ENCODE results near the gene FAM181A.

FAM181A gene

DNA sequence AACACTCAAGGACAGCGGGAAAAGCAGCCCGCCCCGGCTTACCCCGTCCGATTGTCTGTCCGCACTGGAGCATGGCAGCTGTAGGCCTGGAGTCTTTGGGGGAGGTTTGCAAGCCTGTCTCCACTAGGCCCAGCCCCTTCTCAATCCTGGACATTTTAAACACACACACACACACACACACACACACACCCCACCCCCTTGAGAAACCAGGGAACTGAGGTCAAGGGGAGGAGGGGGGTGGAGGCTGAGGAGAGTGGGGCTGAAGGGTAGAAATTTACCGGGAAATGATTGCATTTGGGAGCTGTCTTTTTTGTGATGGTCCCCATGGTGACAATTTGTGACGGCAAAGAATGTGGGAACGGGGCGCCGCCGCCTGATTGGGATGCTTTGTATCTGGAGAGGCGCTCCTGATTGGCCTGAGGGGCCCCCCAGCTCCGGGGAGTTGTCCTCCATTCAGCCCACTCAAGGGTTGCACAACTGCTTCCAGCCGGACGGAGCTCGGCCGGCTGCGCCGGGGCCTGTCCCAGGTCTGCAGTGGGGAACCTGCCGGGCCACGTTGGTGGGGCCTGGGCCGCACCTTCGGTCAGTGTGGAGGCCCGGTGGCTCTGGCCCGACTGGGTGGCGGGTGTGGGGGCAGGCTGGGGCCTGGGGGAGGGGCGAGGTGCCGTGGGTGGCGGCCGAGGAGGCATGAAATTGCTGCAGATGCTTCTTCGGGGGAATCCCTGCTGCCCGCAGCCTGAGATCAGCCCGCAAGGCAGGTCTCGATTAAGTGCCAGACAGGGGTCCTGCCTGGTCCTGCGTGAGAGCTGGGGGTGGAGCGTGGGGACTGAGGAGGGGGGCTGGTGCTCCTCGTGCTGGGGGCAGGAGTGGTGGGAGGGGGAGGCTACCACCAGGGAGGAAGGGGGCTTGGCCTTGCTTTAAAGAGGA is at the start of gene FAM181A:
TSS of gene FAM181A (plus strand) at position 472 of the 927 bp plus-strand sequence. CDS start 942 bp downstream, outside the sequence.
- DNase-seq (ENCODE audit: low read depth) = no peak
- no peak within 1 kb of the TSS for H3K4me3 ChIP-seq (ENCODE audit: low read depth, low read length)

DNA sequence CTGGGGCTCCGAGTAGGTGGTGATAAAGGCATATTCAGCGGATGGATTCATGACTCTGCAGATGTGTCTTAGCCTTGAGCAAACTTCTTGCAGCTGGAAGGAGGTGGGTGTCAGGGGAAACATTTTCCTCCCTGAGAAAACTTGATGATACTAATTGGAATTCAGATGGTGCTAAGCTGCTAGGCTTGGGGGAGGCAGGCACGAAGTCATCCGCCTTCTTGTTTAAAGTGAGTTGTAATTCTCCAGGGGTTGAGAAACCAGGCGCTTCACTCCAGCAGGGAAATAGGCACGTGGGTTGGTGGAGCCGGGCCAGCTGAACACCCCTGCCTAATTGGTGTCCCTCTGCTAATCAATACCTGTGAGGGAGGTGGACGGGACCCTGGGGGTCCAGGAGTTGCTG is 48.9 kb upstream of the FAM181A start:
- no peak for DNase-seq (ENCODE audit: low read depth)

DNA sequence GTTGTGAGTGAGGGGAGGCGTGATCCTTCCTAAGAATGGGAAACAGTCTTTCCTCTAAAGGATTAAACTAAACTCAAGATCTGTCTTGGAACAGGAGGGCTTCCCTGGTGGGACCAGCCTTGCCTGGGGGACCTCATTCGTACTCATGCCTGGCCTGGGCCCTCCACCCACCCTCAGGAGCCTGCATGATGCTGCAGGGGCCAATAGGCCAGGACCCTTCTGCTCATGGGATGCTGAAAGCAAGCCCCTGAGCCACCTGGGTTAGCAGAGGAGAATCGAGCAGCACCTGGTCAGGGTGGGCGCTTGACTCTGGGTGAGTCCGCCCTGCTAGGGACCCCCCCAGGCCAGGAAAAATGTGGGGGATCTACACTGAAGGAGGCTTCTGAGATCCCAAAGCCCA is 48.3 kb upstream of the FAM181A start:
- H3K4me3 ChIP-seq (ENCODE audit: low read depth, low read length) = no peak overlapping the region
- no peak for DNase-seq (ENCODE audit: low read depth)

More for the DNA sequence above, 48.9 kb upstream of the FAM181A start:
- no peak overlapping the region for H3K4me3 ChIP-seq (ENCODE audit: low read depth, low read length)

DNA sequence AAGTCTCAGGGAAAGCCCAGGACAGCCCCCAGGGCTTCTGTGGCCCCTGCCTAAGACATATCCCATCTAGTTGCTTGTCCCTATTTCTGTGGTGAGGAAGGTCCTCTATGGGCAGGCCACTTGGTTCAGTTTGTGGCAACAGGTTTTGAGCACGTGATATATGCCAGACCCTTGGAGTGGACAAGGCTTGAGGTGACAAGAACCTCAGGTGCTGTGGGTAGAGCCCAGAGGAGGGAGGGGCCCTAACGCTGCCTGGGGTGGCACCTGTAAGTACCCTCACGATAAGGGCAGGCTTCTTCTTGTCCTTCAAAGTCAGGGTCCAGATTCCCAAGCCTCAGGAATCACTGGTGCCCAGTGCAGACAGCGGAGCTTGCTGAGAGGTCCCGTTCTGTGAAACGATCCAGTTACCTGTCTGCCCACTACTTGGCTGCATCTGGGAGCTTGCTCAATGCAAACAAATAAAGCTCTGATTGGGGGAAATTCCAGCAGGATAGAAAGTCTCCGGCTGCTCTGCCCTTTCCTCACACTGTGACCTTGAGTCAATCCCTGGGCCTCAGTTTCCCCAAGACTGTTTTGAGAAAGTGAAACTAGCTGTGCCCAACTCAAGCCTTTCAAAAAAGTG is 47.7 kb upstream of the FAM181A start:
- no peak overlapping the region for H3K4me3 ChIP-seq (ENCODE audit: low read depth, low read length)
- no peak for DNase-seq (ENCODE audit: low read depth)

DNA sequence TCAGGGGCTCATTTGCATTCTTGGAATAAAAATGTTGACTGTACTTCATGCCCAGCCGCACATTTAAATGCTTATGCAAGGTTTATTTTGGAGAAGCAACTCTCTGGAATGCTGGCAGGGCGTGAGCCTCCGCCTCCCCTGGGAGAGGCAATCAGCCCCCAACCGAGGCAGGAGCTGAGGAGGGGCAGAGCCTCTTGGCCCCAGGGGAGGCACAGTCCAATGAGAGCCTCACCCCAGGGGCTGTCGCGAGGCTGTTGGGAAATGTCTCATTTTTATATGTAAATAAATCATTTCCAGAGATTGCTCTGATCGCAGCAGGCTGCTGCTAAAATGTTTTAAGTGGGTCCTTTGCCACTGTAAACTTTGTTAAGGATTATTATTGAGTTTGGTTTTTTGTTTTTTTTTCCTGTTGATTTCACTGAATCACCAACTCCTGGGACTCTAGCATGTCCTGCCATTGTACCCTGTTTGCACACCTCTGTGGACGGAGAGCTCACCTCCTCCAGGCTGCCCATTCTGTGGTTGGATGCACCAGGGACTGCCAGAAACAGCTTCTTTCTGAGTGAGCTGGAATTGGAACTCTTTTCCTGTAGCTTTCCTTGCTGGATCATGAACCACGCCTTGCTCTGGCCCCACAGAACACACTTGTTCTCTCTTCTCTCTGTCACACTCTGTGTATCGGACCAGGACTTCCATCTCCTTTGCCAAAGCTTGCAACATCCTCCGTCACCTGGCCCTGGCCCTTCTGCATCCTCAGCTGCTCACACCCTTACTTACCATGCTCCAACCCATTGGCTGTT is 46.9 kb upstream of the FAM181A start:
- no peak for DNase-seq (ENCODE audit: low read depth)
- H3K4me3 ChIP-seq (ENCODE audit: low read depth, low read length) = no peak overlapping the region

DNA sequence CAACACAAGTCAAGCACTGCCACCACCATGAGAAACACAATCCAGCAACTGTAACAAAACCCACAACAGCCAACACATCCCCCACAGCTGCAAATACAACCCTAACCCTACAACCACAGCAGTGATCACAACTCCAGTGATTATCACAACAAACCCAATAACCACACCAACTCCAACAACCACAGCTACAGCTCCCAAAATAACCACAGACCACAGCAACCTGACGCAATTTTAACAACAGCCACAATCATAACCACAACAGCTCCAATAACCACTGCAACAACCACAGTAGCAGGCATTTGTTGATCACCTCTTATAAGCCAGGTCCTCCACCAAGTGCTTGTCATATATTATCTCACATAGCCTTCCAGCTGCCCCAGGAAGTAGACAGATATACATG is 42.2 kb upstream of the FAM181A start:
- H3K4me3 ChIP-seq (ENCODE audit: low read depth, low read length) = no peak overlapping the region
- no peak for DNase-seq (ENCODE audit: low read depth)

DNA sequence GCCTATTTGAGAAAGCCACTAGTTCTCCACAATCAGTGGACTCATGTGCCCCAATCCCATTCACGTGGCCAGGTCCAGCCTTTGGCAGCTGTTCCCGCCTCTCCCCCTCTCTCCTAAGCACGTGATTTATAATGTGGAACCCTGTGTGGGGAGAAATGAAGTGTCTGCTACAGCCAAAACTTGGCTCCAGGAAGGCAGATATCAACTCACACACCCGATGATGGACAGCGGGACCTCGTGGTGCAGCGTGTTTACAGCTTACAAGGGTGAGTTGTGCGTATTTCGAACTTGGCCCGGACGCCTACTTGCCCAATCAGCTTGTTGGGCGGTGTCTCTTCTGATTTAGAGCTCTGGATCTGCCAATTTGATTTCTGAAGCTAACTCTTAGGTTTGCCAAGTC is 38.1 kb upstream of the FAM181A start:
- no peak overlapping the region for H3K4me3 ChIP-seq (ENCODE audit: low read depth, low read length)
- no peak for DNase-seq (ENCODE audit: low read depth)

DNA sequence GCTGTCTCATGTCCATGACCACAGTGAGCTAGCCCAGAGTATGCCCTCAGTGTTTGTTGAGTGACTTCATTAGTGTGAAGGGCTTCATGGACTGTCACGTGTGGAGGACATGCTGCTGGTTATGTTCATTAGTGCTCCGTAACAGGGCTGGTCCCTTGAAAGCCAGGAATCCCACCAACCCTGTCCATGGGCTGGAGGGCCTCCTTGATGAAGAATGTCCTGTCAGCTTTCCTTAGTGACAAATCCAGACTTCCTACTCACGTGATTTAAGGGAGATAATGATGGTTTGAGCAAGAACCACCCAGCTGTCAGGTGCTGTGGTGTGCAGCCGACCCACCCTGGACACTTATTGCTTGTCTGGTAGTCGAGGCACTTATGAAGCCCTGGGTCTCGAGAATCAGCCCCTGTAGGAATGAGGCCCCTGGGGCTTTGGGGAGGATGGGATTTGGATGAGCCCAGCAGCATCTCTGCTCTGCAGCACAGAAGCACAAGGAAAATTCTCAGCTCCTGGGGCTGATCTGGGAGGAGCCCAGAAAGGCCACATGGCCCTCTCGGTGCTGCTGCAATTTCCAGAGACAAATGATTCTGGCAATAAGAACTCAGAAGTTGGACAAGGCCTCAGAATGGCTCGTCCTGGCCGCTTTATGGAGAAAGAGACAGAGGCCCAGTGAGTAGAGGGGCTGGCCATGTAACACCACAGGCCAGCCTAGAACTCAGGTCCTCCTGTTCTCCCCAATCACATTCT is 37.2 kb upstream of the FAM181A start:
- no peak for DNase-seq (ENCODE audit: low read depth)
- no peak overlapping the region for H3K4me3 ChIP-seq (ENCODE audit: low read depth, low read length)

DNA sequence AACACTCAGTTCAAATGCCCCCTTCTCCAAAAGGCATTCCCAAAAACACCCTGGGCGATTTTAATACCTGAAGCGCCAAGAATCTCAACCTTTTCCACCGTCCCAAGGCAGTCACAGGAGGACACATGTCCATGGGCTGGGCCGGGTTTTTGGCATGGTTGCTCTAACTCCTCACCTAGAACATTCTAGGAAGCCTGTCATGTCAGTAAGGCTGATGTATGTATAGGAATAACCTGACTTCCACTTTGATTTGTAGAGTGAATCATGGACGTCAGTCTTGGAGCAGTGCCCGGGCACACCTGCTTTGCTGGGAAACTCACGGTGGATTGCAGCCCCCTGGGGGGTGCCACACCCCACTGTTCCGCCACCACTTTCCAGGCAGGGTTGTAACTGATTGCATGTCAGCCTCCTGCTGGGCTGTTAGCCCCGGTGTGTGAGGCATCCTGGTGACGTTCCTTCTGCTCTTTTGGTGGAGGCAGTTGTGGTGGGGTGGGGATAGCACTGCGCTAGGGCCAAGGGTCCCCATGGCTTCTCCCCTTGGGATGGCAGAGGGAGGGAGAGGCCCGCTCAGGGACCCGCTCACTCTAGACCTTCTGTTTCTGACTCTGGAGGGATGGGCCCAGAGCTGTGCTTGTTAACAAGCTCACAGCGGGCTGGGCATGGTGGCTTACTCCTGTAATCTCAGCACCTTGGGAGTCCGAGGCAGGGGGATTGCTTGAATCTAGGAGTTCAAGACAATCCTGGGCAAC is 35.2 kb upstream of the FAM181A start:
- DNase-seq (ENCODE audit: low read depth) = no peak
- no peak overlapping the region for H3K4me3 ChIP-seq (ENCODE audit: low read depth, low read length)

DNA sequence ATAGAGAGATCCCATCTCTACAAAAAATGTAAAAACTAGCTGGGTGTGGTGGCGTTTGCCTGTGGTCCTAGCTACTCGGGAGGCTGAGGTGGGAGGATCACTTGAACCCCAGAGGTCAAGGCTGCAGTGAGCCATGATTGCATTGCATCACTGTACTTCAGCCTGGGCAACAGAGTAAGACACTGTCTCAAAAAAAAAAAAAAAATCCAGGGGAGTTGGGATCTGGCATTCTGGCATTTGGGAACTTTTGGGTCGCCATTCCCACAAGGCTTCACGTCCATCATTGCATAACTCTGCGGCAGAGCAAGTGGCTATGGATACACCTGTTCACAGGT is 34.7 kb upstream of the FAM181A start:
- H3K4me3 ChIP-seq (ENCODE audit: low read depth, low read length) = no peak overlapping the region
- no peak for DNase-seq (ENCODE audit: low read depth)

DNA sequence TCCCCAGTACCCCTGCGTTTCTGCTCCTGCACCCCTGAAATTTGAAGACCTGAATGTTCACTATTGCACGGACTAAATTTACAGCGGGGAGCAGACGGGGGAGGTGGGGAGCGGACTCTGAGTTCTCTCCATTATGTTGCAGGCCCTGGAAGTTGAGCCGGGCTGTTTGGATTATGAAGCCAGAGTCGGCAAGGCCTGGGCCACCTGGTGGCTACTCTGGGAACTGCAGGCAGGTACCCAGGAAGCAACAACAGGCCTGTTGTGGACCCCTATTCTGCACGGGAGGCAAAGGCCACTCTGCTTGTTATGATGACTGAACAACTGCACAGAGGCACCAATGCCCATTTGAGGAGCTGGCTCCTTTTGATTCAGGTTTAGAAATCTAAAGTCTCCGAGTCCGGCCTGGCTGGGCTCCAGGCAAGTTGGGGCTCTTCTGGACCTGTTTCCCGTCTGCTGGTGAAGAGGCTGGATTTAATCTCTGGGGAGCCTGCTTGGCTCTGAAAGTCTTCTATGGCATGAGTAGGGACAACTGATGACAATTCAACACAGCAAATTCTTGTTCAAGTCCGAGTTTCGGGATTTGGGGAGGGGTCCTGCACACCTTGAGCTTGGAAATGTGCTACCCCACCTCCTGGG is 34.1 kb upstream of the FAM181A start:
- no peak for DNase-seq (ENCODE audit: low read depth)

DNA sequence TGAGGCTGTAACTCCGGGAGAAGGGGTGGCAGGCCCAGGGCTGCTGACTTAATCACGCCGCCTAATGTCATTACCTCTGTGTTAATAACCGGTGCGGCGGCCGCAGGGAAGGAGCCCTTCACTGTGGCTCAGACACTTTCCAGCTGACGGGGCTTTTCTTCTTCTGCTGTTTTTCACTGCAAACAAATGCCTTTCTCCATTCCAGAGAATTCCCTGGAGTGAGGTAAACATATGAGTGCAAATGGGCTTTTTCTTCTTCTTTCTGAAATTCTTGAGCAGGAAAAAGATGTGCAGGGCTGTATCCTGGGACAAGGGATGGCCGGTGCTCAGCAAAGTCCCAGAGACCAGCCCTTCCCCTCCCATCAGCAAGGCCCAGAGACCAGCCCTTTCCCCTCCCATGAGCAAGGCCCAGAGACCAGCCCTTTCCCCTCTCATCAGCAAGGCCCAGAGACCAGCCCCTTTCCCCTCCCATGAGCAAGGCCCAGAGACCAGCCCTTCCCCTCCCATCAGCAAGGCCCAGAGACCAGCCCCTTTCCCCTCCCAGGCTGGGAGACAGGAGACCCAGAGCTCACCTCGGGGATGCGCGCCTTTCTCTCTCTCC is 33.4 kb upstream of the FAM181A start:
- no peak for DNase-seq (ENCODE audit: low read depth)
- no peak overlapping the region for H3K4me3 ChIP-seq (ENCODE audit: low read depth, low read length)

More for the DNA sequence above, 34.1 kb upstream of the FAM181A start:
- no peak overlapping the region for H3K4me3 ChIP-seq (ENCODE audit: low read depth, low read length)

DNA sequence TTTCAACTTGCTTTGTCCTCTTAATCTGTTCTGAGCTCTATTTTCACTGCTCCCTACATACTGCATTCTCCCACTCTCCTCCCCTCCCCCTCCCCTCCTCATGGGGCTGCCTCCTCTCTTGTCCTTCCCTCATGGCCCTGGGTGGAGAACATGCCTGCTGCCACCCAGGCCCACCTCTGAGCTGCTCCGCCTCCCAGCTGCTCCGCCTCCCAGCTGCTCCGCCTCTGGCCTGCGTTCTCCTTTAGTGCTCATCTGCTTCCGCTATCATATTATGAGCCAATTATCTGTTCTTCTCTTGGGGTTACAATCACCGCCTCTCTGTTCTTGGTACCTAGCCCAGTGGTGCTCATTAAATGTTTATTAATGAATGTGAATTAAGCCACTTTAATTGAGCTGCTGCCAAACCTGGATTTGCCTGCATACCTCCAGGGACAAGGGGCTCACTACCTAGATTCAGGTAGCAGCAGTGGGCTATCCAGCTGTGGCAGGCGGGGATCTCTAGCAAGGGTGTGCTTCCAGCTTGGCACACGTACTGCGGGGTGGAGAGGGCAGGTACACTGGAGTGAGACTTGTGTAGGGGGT is 32.0 kb upstream of the FAM181A start:
- H3K4me3 ChIP-seq (ENCODE audit: low read depth, low read length) = no peak overlapping the region
- DNase-seq (ENCODE audit: low read depth) = no peak

DNA sequence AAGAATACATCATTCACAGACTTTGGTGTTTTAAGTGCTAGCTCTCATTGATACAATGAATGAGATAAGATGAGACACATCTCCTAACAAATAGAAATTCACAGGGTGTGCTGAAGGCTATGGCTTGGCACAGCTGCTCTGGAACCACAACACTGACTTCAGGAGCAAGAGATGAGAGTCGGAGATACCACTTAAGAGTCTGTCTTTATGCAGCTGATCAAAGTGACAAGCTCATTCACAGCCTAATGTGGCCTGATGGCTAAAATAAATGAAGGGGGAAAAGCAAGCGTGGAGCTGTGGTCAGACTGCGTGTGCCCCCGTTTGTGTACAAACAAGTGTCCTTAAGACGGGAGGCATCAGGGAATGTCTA is 29.7 kb upstream of the FAM181A start:
- no peak for DNase-seq (ENCODE audit: low read depth)
- no peak overlapping the region for H3K4me3 ChIP-seq (ENCODE audit: low read depth, low read length)

DNA sequence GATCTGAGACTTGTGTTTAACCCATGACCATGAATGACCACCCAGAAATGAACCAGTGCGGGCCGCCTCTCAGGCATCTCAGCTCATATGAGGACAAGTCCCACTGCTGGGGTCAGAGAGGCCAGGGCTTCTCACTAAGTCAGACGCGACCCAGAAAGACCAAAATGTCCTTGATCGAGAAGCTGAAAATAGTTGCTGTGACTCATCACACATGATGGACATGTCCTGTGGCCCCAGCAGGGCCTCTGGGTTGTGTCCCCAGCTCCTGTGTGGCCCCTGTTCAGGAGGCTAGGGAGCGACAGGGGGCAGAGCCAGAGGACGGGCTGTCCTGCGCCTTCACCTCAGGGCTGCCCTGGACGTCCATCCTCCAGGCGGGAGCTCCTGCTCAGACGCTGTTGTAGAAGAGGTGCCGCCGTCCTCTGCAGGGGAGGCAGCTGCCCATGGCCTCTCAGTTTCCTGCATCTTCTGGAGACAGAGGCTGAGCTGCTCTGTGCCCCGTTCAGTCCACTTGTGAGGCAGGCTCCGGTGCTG is 29.0 kb upstream of the FAM181A start:
- no peak for DNase-seq (ENCODE audit: low read depth)
- no peak overlapping the region for H3K4me3 ChIP-seq (ENCODE audit: low read depth, low read length)

DNA sequence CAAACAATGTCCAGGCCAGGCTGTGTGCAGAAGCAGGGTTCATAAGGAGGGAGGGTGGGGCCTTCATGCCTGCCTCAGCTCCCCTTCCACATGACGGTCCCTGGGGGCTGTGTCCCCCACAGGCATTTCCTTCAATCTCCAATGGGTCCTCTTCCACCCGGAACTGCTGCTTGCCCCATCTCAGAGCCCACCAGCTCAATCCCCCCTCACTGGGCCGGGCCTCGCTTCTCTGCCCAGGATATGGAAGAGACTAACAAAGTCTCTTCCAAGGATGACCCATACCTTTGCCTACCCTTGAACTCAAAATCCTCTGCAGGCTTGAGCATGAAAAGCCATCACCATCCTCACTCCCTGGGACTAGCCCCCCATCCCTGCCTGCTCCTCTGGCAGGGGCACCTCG is 28.4 kb upstream of the FAM181A start:
- no peak overlapping the region for H3K4me3 ChIP-seq (ENCODE audit: low read depth, low read length)
- no peak for DNase-seq (ENCODE audit: low read depth)

DNA sequence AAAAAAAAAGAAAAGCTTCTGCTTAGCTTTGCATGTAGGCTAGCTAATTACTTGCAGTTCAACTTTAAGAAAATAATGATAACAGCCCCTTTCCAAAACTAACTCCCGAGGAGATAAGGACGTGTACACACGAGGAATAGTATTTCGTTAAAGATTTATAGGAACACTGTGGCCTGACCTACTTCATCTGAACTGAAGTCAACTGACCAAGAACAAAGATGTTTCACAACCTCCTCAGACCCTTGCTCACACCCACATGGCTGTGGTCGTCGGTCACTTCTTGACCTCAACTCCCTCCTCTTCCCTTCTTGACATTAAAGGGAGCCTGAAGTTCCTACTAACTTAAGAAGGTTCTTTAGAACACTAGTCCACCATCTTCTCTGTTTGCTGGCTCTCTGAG is 25.3 kb upstream of the FAM181A start:
- DNase-seq (ENCODE audit: low read depth) = no peak
- H3K4me3 ChIP-seq (ENCODE audit: low read depth, low read length) = no peak overlapping the region
